Spleen (tissue), 13 donors: ENCODE measurements around the gene PSMD14. TPM values are rescaled to one million over a fixed set of nuclear protein-coding genes. Genes with fewer than 3 reads are reported as not detected.

Experiments used
- DNase-seq: peaks from one replicate; pipeline ENCODE4 v3.0.0-alpha.2; 2020
- H3K27ac ChIP-seq, 8 donors: fragments of 200-600 bp; sonication (generic) in 7 of 8; 1 replicate in 4 of 8; 2 replicates in 4 of 8; pipeline versions ENCODE4 v1.5.0 to v1.8.0; 2016 to 2021; ENCODE audit warnings: inconsistent platforms in 4 of 8, mild to moderate bottlenecking in 4 of 8, moderate library complexity in 1 of 8
- H3K27me3 ChIP-seq, 7 donors: fragments of 200-600 bp; sonication (generic) in 6 of 7; replicated peaks in 1 of 7; 1 replicate in 4 of 7; 2 replicates in 3 of 7; pipeline versions ENCODE4 v1.5.0 to v1.8.0; 2016 to 2021; ENCODE audit warnings: inconsistent platforms in 3 of 7, mild to moderate bottlenecking in 1 of 7
- H3K36me3 ChIP-seq, 6 donors: fragments of 200-600 bp; sonication (generic) in 5 of 6; 1 replicate in 4 of 6; 2 replicates in 2 of 6; pipeline versions ENCODE4 v1.5.0 to v1.8.0; 2016 to 2021; ENCODE audit warnings: inconsistent platforms in 2 of 6
- H3K4me1 ChIP-seq, 6 donors: fragments of 200-600 bp; sonication (generic) in 5 of 6; 1 replicate in 3 of 6; 2 replicates in 3 of 6; pipeline versions ENCODE4 v1.5.0 to v1.8.0; 2016 to 2021; ENCODE audit warnings: inconsistent platforms in 3 of 6
- H3K4me3 ChIP-seq, 8 donors: fragments of 200-600 bp; sonication (generic) in 7 of 8; 1 replicate in 4 of 8; 2 replicates in 4 of 8; pipeline versions ENCODE4 v1.5.0 to v1.8.0; 2016 to 2021; ENCODE audit warnings: inconsistent platforms in 4 of 8, mild to moderate bottlenecking in 4 of 8, moderate library complexity in 2 of 8
- H3K9me3 ChIP-seq, 8 donors: fragments of 200-600 bp; sonication (generic) in 7 of 8; 1 replicate in 4 of 8; 2 replicates in 4 of 8; pipeline versions ENCODE4 v1.5.0 to v1.8.0; 2016 to 2021; ENCODE audit warnings: inconsistent platforms in 4 of 8
- POLR2A ChIP-seq, 3 donors: fragments of 450-650 bp; IDR thresholded peaks; one replicate each; pipeline ENCODE4 v1.5.1; 2017; ENCODE audit warnings: antibody characterized with exemption in 3 of 3, mild to moderate bottlenecking in 1 of 3
- POLR2AphosphoS5 ChIP-seq, 3 donors: sonication (generic); formaldehyde crosslinking; IDR thresholded peaks; one replicate each; pipeline ENCODE4 v1.5.1; 2017; ENCODE audit warnings: antibody characterized with exemption in 3 of 3
- WGBS, 5 donors: extraction: QIAGEN DNeasy Blood & Tissue Kit in 3 of 5; methylation state at CpG; one replicate each; pipeline versions ENCODE4 v1.1.5 to v1.1.7; 2013 to 2018; 5-methylcytosine and 5-hydroxymethylcytosine counted together
- intact Hi-C: fragments of 100-400 bp; cut with DNase I; formaldehyde crosslinking; loops from one replicate; pipeline ENCODE4 v1.15.0; 2023; ENCODE audit warnings: low total_unique reads
- long read RNA-seq, 2 donors: transcript quantifications; one replicate each; lab custom pipeline, GENCODE V29; 2026
- polyA plus RNA-seq, 3 donors: library from polyadenylated mRNA; stranded (reverse); fragments of 200-250 nt; gene quantifications; one replicate each; pipeline ENCODE4 v1.2.1, GENCODE V29; 2013
- total RNA-seq, 7 donors: library from RNA; depleted of rRNA in 3 of 7; stranded (reverse); fragments of >200 nt in 3 of 7; fragmentation: NEBNext Ultra II Directional in 4 of 7; extraction: Animal tissue kit (Norgen Biotek cat#: 25700) in 4 of 7; gene quantifications; one replicate each; pipeline versions ENCODE4 v1.1.0 to v1.2.1, GENCODE V29; 2016 to 2021
- TF ChIP-seq, protein P1 (sequence below), 11 experiments: fragments of 200-600 bp in 7 of 11; fragments of 450-650 bp in 4 of 11; sonication (generic) in 4 of 11; IDR thresholded peaks in 8 of 11; conservative IDR thresholded peaks in 3 of 11; 1 replicate in 7 of 11; 2 replicates in 4 of 11; pipeline versions ENCODE4 v1.4.0 to v1.8.0; 2016 to 2021; ENCODE audit warnings: antibody characterized with exemption in 11 of 11, inconsistent platforms in 4 of 11, mild to moderate bottlenecking in 1 of 11
- donor health status: healthy with polysubstance abuse.
- donor health status: DM: no; HTN: no; CAD: no; lungs with moderate emphysema.
- donor health status: DM: no; HTN: no; CAD: no.
- donor health status: Bipolar disorder and iron deficiency.
- donor health status: healthy.
- donor health status: DM: no; HTN: no; CAD: no.
- donor health status: DM: yes; HTN: yes; CAD: no.

Gene PSMD14
- total RNA-seq (10 to 100 TPM; 26.7 to 47.7 (median 28.8) TPM), polyA plus RNA-seq (10 to 100 TPM; 23.5 to 31.0 (median 30.5) TPM)
- long read RNA-seq, donor 1, full-length matches to known transcripts: 33 of 33 reads
- long read RNA-seq, donor 1, partial matches to known transcripts: 0 of 33 reads
- long read RNA-seq, donor 1, other reads (novel, unspliced or antisense): 0 of 33 reads
- long read RNA-seq, donor 2, transcript PSMD14-201 (12 exons, 1,954 nt): major isoform, 16 of 16 reads
- long read RNA-seq, donor 2, partial matches to known transcripts: 0 of 16 reads
- long read RNA-seq, donor 2, other reads (novel, unspliced or antisense): 0 of 16 reads

DNA sequence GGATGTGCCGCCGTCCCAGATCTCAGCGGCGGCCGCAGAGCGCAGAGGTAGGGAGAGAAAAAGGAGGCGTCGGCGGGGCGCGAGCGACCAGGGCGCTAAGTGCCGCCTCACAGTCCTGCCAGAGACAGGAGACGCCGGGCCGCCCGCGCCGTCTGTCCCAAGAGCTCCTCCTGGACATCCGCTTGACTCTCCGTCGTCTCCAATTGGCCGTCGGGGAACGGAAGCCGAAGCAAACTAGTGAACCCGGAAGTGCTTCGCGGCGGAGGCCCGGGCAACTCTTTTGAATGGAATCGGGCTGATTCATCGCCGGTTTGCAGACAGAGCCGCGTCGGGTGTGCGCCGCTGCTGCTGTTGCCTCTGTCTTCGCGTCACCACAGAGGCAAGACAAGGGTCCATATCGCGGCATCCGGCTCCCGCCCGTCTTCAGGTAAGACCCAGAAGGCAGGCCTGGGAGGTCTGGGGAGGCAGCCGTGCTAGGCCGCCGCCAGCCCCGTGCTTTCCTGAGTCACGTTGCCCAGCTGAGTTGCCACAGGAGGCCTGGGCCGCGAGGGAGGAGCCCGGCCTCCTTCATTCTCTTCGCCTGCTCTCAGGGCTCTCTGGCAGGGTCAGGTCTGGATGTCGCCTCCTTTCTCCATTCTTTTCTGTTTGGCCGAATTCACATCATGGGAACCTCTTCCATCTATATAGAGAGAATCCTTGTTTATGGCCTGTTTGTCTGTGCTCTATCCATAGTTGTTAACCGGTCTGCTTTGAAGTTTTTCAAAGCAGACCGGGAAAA, at the start of gene PSMD14:
TSS of gene PSMD14 (plus strand) at position 248 of the 778 bp plus-strand sequence. CDS start 10,401 bp downstream, outside the sequence.
- Histone ChIP-seq H3K27me3 (no peaks in the 10 kb centered on the region), H3K9me3 (peaks cover 0 to 12% (median 8%) of the 10 kb centered on the region in 8 donors), H3K36me3 (no peaks in the 10 kb centered on the region), H3K4me3 (peak within 1 kb of the TSS; percentile 60 to 96 (median 82)), H3K27ac (peak within 1 kb of the TSS; percentile 69 to 92 (median 86)), H3K4me1 (peaks cover 12 to 52% (median 28%) of the 10 kb centered on the region in 6 donors)
- peak; percentile 98 for DNase-seq
- TF ChIP-seq POLR2AphosphoS5 (IDR thresholded peaks at IDR 0.05): peak; percentile 90 to 93 (median 93)
- TF ChIP-seq, protein P1, sequence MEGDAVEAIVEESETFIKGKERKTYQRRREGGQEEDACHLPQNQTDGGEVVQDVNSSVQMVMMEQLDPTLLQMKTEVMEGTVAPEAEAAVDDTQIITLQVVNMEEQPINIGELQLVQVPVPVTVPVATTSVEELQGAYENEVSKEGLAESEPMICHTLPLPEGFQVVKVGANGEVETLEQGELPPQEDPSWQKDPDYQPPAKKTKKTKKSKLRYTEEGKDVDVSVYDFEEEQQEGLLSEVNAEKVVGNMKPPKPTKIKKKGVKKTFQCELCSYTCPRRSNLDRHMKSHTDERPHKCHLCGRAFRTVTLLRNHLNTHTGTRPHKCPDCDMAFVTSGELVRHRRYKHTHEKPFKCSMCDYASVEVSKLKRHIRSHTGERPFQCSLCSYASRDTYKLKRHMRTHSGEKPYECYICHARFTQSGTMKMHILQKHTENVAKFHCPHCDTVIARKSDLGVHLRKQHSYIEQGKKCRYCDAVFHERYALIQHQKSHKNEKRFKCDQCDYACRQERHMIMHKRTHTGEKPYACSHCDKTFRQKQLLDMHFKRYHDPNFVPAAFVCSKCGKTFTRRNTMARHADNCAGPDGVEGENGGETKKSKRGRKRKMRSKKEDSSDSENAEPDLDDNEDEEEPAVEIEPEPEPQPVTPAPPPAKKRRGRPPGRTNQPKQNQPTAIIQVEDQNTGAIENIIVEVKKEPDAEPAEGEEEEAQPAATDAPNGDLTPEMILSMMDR (IDR thresholded peaks at IDR 0.05 in 8 of 11, conservative IDR thresholded peaks at IDR 0.05 in 3 of 11): peak in 1 of 11 experiments; percentile 18
- TF ChIP-seq POLR2A (IDR thresholded peaks at IDR 0.05): peak in 2 of 3 donors; percentile 48 to 63
- intact Hi-C loops: no loop called here
- WGBS, 5 donors: 0% methylated on average over 41 to 60 of the region's 60 CpGs

DNA sequence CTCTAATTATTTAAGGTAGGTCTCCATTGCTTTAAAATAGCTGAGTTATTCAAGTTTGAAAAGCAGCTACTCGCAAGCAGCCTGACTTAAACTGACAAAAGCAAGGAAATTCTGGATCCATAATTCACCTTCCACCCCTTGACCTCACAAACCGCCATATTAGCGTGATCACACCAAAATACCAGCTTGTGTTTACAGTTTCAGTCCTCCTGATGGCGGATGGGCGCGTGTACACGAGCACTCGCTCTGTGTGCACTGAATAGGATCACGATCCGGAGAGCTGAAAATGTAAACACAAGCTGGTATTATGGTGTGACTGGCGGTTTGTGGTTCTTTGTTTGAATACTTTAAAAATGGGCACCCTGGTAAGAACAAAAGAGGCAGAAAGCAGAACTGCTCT, 42.4 kb upstream of the PSMD14 start:
- Histone ChIP-seq H3K4me1 (no peaks in the 10 kb centered on the region), H3K36me3 (no peaks in the 10 kb centered on the region), H3K4me3 (no peak overlapping the region), H3K9me3 (no peaks in the 10 kb centered on the region), H3K27ac (no peak overlapping the region), H3K27me3 (no peaks in the 10 kb centered on the region)
- DNase-seq: no peak
- TF ChIP-seq POLR2AphosphoS5 (IDR thresholded peaks at IDR 0.05) (no peak), POLR2A (IDR thresholded peaks at IDR 0.05) (no peak)
- TF ChIP-seq, protein P1 (IDR thresholded peaks at IDR 0.05 in 8 of 11, conservative IDR thresholded peaks at IDR 0.05 in 3 of 11): no peak
- intact Hi-C loops: no loop called here
- WGBS, 5 donors: 95 to 97% (median 96%) methylated on average over 11 of the region's 11 CpGs

DNA sequence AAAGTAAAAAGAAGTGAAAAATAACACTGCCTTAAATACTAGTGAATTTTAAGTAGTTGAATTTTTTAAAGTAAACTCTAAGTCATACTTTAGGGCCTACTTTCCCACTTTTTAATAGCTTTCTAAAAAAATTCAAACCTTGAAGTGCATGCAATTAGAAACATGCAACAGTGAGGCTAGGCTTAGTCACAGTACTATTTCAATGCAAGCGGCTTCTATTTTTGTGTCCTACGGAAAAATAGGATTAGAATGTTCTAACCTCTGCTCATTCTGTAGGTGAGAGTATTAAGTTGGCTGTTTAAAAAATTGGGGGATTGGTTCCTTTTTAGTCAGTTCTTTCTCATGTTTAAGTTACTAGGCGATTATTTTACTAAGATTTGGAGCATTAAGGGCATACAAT, 39.1 kb upstream of the PSMD14 start:
- 91 to 99% (median 93%) methylated on average over 3 of the region's 3 CpGs for WGBS, 5 donors
- H3K9me3 ChIP-seq: no peaks in the 10 kb centered on the region
- H3K27ac ChIP-seq: no peak overlapping the region
- no peak for DNase-seq
- H3K27me3 ChIP-seq: no peaks in the 10 kb centered on the region
- TF ChIP-seq, protein P1 (IDR thresholded peaks at IDR 0.05 in 8 of 11, conservative IDR thresholded peaks at IDR 0.05 in 3 of 11): no peak
- TF ChIP-seq POLR2AphosphoS5 (IDR thresholded peaks at IDR 0.05): no peak
- TF ChIP-seq POLR2A (IDR thresholded peaks at IDR 0.05): no peak
- H3K36me3 ChIP-seq: no peaks in the 10 kb centered on the region
- intact Hi-C loops: no loop called here
- no peak overlapping the region for H3K4me3 ChIP-seq
- H3K4me1 ChIP-seq: no peaks in the 10 kb centered on the region
